Heart right ventricle (tissue), 16 donors: ENCODE measurements around the gene SF3A1. TPM values are rescaled to one million over a fixed set of nuclear protein-coding genes. Genes with fewer than 3 reads are reported as not detected.

Experiments
- ATAC-seq, 8 donors: fragments of 200-7000 bp; cut with Tn5 transposase; one replicate each; pipeline ENCODE4 v1.9.1; 2020; ENCODE audit warnings: mild to moderate bottlenecking in 8 of 8, moderate library complexity in 8 of 8, moderate number of reproducible peaks in 1 of 8
- DNase-seq, 2 donors: peaks; one replicate each; pipeline ENCODE4 v3.0.0-alpha.2; 2020
- H3K27ac ChIP-seq, 10 donors: fragments of 200-600 bp; sonication (generic) in 2 of 10; one replicate each; pipeline versions ENCODE4 v1.5.0 to v1.8.0; 2020 to 2022; ENCODE audit warnings: mild to moderate bottlenecking in 3 of 10
- H3K27me3 ChIP-seq, 7 donors: fragments of 200-600 bp; one replicate each; pipeline ENCODE4 v1.8.0; 2021 to 2022; ENCODE audit warnings: mild to moderate bottlenecking in 2 of 7
- H3K36me3 ChIP-seq, 9 donors: fragments of 200-600 bp; sonication (generic) in 1 of 9; one replicate each; pipeline versions ENCODE4 v1.5.0 to v1.8.0; 2020 to 2022; ENCODE audit warnings: mild to moderate bottlenecking in 2 of 9
- H3K4me1 ChIP-seq, 9 donors: fragments of 200-600 bp; sonication (generic) in 1 of 9; one replicate each; pipeline versions ENCODE4 v1.5.0 to v1.8.0; 2020 to 2022; ENCODE audit warnings: mild to moderate bottlenecking in 4 of 9
- H3K4me3 ChIP-seq, 10 donors: fragments of 200-600 bp; sonication (generic) in 2 of 10; one replicate each; pipeline versions ENCODE4 v1.5.0 to v1.8.0; 2020 to 2022; ENCODE audit warnings: mild to moderate bottlenecking in 7 of 10, moderate library complexity in 2 of 10
- H3K9me3 ChIP-seq, 11 donors: fragments of 200-600 bp in 10 of 11; sonication (generic) in 2 of 11; one replicate each; pipeline versions ENCODE4 v1.5.0 to v1.8.0; 2013 to 2022; ENCODE audit warnings: mild to moderate bottlenecking in 2 of 11, control low read depth in 1 of 11, moderate library complexity in 1 of 11
- CTCF ChIP-seq, 9 donors: fragments of 200-600 bp; sonication (generic) in 2 of 9; IDR thresholded peaks; one replicate each; pipeline versions ENCODE4 v1.5.0 to v1.8.0; 2021 to 2022; ENCODE audit warnings: antibody characterized with exemption in 9 of 9, mild to moderate bottlenecking in 5 of 9, moderate library complexity in 1 of 9
- WGBS, 2 donors: extraction: QIAGEN DNeasy Blood & Tissue Kit; methylation state at CpG; one replicate each; pipeline ENCODE4 v1.1.7; 2013; ENCODE audit warnings: inconsistent platforms in 1 of 2; 5-methylcytosine and 5-hydroxymethylcytosine counted together
- intact Hi-C, 10 donors: fragments of 100-400 bp; cut with DNase I; formaldehyde crosslinking; loops; one replicate each; pipeline versions ENCODE4 v1.11.1 to v1.14.2; 2022
- polyA plus RNA-seq, 2 donors: library from polyadenylated mRNA; stranded (reverse); fragments of 200-250 nt; gene quantifications; one replicate each; pipeline ENCODE4 v1.2.3, GENCODE V29; 2013
- total RNA-seq, 10 donors: library from RNA; stranded (reverse); fragmentation: NEBNext Ultra II Directional in 3 of 10; extraction: Animal tissue kit (Norgen Biotek cat#: 25700) in 3 of 10; gene quantifications; one replicate each; pipeline versions ENCODE4 v1.2.1 to v1.2.4, GENCODE V29; 2021 to 2023
- donor health status: Arrhythmogenic right ventricular cardiomyopathy.
- donor health status: ischemic (EF 13 %, LVEDD 7.1; RV severe dilation, severe dysfunction).
- donor health status: healthy with polysubstance abuse.
- donor health status: DM: no; HTN: yes; CAD: no.
- donor health status: DM: no; HTN: no; CAD: no.
- donor health status: ischemic (EF 25% LVEDD 6.9; RV normal size, moderate dysfunction).
- donor health status: ischemic (EF 25% LVEDD 5.7; RV mildly dilated, moderate dysfunction).
- donor health status: healthy.
- donor health status: DM: yes; HTN: yes; CAD: no.
- donor health status: Ischemic cardiomyopathy.
- donor health status: ischemic (EF 35%, LVEDD 5.7; RV mildly dilated, moderate dysfunction).
- donor health status: nonischemic (EF 11% LVEDD 7.7; RV severe dilation, severe dysfunction).
- donor health status: DM: yes; HTN: yes; CAD: no.
- donor health status: PGD.
- donor health status: ischemic (EF 29% LVEDD 5.4; RV normal size, mild dysfunction).
- donor health status: nonischemic (EF 23%, LVEDD 6.1; RV moderate dilation, normal function).

The SF3A1 gene
- total and polyA plus RNA-seq, 12 donors: 13.2 to 132 (median 103) TPM

DNA sequence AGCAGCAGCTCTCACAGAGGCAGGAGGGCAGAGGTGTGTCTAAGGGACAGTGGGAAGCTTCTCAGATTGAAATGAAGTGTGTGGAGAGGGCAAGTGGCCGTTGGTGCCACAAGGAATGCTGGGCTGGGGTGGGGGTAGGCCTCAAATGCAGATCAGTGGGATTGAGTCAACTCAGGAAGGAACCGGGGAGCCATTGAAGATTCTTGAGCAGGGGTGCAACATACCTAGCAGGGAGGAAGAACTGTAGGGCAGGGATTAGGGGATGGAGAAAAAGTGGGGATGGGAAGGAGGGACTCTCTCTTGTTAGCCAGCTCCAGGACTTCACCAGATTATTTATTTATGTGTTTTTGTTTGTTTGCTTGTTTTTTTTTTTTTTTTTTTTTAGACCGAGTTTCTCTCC is 37.2 kb upstream of the SF3A1 start:
- Histone ChIP-seq H3K4me1 (peaks cover 0 to 24% (median 15%) of the 10 kb centered on the region in 9 donors), H3K27ac (no peak overlapping the region), H3K4me3 (no peak overlapping the region), H3K27me3 (peaks cover 0 to 55% (median 36%) of the 10 kb centered on the region in 7 donors), H3K36me3 (no peaks in the 10 kb centered on the region), H3K9me3 (no peaks in the 10 kb centered on the region)
- 79 to 87% methylated on average over 3 of the region's 3 CpGs for WGBS, 2 donors
- intact Hi-C loops: loop anchor here in 5 of 10 donors (5.0 to 10.0 kb wide), 6 partner anchors 88 to 361 kb away; no protein-coding TSS in a partner anchor
- DNase-seq: no peak
- TF ChIP-seq CTCF (IDR thresholded peaks at IDR 0.05): no peak
- no peak for ATAC-seq

GRCh38 chr22:30393322-30393680 is 36.6 kb upstream of the SF3A1 start:
- 79 to 81% methylated on average over 7 of the region's 7 CpGs for WGBS, 2 donors
- peaks cover 0 to 23% (median 15%) of the 10 kb centered on the region in 9 donors for H3K4me1 ChIP-seq
- no peak for TF ChIP-seq CTCF (IDR thresholded peaks at IDR 0.05)
- intact Hi-C loops: loop anchor here in 5 of 10 donors (5.0 to 10.0 kb wide), 6 partner anchors 89 to 362 kb away; no protein-coding TSS in a partner anchor
- H3K4me3 ChIP-seq: no peak overlapping the region
- ATAC-seq: no peak
- no peak overlapping the region for H3K27ac ChIP-seq
- DNase-seq: no peak
- H3K9me3 ChIP-seq: no peaks in the 10 kb centered on the region
- peaks cover 0 to 53% (median 33%) of the 10 kb centered on the region in 7 donors for H3K27me3 ChIP-seq
- H3K36me3 ChIP-seq: no peaks in the 10 kb centered on the region

DNA sequence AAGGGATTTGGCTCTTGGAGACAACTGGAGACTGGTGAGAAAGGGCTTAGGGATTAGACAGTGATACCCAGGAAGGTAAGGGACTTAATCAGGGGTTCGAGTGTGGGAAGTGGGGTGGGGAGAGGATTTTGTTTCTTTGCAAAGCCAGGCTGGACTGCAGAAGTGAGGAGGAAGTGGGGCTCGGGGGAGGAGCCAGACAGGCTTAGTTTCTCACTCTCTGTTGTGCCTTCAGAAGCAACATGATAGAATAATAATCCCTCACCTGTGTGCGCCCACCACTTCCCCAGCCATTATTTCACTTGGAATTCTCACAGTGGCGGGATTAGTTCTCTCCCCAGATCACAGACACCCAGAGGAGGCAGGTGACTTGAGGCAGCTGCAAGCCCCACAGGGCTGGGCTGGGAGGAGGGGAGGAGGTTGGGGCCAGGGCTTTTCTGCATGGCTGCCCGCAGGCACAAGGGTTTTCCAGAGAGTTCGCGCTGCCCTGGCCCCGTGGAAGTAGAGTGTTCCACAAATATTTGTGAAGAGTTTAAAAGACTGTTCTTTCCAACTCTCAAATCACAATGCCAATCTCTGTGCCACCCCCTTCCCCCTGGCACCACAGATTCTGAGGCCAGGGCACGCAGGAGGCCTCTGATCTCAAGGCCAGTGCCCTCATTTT is 36.1 kb upstream of the SF3A1 start:
- Histone ChIP-seq H3K27ac (no peak overlapping the region), H3K4me1 (peaks cover 0 to 18% (median 14%) of the 10 kb centered on the region in 9 donors), H3K36me3 (no peaks in the 10 kb centered on the region), H3K9me3 (no peaks in the 10 kb centered on the region), H3K4me3 (no peak overlapping the region), H3K27me3 (peaks cover 0 to 48% (median 28%) of the 10 kb centered on the region in 7 donors)
- no peak for DNase-seq
- 70 to 74% methylated on average over 9 of the region's 9 CpGs for WGBS, 2 donors
- no peak for TF ChIP-seq CTCF (IDR thresholded peaks at IDR 0.05)
- no peak for ATAC-seq
- intact Hi-C loops: loop anchor here in 5 of 10 donors (5.0 to 10.0 kb wide), 6 partner anchors 90 to 362 kb away; no protein-coding TSS in a partner anchor

- no peaks in the 10 kb centered on the region for H3K9me3 ChIP-seq
- WGBS, 2 donors: 72 to 75% methylated on average over 5 of the region's 5 CpGs
- no peak overlapping the region for H3K27ac ChIP-seq
- peaks cover 0 to 32% (median 14%) of the 10 kb centered on the region in 7 donors for H3K27me3 ChIP-seq
- H3K4me1 ChIP-seq: peaks cover 4 to 13% (median 7%) of the 10 kb centered on the region in 9 donors
- H3K36me3 ChIP-seq: no peaks in the 10 kb centered on the region
- no peak overlapping the region for H3K4me3 ChIP-seq
- TF ChIP-seq CTCF (IDR thresholded peaks at IDR 0.05): peak; percentile 43 to 82 (median 66)
- intact Hi-C loops: loop anchor here (1.0 to 10.0 kb wide), 9 partner anchors 91 to 364 kb away; no protein-coding TSS in a partner anchor
- DNase-seq: peak; percentile 15 to 51
- peak in 3 of 8 donors; percentile 14 to 34 (median 32) for ATAC-seq
These were observed 34.4 kb upstream of the SF3A1 start for GRCh38 chr22:30390974-30391691.
